H54 (cell line): ENCODE measurements around the gene KBTBD4.

Source experiments
- DNase-seq: peaks from one replicate; pipeline ENCODE4 v3.0.0; 2011; ENCODE audit warnings: low spot score, mixed read lengths; ENCODE audit not compliant: insufficient read length
- FAIRE-seq: peaks from 3 replicates; lab custom pipeline; 2011; peaks lifted over from hg19 to GRCh38; lab: Jason Lieb, UNC
- POLR2A ChIP-seq: IDR thresholded peaks from 2 replicates; pipeline ENCODE4 v1.6.1; 2011; ENCODE audit warnings: low read depth, mild to moderate bottlenecking, low read length

Gene KBTBD4

GRCh38 chr11:47595967-47596366, 17.2 kb upstream of the KBTBD4 start:
- DNase-seq (no peak), FAIRE-seq (no peak)
- no peak for TF ChIP-seq POLR2A

- FAIRE-seq: no peak
- no peak for DNase-seq
- TF ChIP-seq POLR2A: no peak
Measured at GRCh38 chr11:47595029-47595428, 16.3 kb upstream of the KBTBD4 start.

DNA sequence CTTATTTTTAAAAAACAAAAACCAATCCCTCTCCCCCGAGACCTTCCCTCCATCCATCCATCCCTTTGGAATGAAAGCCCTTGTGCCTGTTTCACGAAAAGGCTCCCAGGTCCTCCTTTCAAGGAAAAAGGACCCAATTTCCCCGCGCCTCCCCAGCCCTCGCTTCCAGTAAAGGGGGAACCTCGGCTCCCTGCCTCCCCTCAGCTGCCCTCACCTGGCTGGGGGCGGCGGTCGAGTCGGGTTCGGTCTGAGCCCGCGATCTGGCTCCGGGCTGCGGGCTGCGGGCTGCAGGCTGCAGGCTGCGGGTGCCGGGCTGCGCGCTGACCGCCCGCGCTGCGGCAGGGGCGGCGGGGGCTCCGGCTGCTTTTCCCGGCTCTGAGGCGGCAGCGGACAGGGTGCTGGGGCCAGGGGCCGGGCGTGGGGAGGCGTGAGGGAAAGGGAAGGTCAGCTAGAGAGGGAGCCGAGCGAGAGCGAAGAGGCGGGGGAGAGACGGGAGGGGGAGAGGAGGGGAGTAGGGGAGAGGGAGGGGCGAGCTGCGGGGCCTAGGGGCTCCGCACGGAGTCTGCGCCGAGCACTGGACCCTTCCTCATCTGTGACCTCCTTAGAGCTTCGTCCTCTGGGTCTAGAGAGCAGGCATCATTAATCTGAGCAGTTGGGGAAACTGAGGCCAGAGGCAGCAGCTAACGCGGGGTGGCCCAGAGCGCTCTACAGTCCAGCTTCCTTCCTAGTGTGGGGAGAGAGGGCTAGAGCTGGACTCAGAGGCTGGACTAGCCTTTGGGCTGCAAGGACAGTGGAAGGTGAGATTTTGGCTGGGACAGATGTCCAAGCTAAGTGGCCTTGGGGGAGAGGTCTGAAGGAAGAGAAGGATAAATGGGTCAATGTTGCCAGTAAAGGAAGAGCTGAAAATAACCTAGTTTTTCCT, 15.4 kb upstream of the KBTBD4 start, which contains the start of gene C1QTNF4:
Gene C1QTNF4, minus strand, starts transcription at position 478 of the 922 bp plus-strand sequence. CDS start 3,601 bp downstream, outside the sequence.
- TF ChIP-seq POLR2A: no peak
- DNase-seq (no peak), FAIRE-seq (no peak)

DNA sequence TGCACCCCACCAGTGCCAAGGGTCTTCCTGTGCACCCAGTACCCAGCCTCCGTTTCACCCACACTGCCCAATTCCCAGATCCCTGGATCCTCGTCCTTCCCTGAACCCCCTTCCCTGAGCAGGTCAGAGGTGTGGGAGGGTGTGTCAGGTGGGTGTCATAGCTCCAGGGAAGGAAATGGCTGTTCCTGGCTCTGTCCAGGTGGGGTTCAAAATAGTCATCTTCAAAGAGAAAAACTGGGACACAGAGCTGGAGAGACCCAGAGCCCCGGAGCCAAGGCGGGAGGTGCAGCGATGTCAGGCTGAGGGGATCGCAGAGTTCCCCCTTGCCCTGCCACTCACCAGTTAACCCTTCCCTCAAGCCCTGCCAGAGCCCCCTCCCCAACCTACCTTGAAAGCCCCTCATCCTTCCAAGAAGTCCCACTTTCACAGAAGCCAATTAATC, 14.7 kb upstream of the KBTBD4 start:
- FAIRE-seq: no peak
- no peak for DNase-seq
- TF ChIP-seq POLR2A: no peak

DNA sequence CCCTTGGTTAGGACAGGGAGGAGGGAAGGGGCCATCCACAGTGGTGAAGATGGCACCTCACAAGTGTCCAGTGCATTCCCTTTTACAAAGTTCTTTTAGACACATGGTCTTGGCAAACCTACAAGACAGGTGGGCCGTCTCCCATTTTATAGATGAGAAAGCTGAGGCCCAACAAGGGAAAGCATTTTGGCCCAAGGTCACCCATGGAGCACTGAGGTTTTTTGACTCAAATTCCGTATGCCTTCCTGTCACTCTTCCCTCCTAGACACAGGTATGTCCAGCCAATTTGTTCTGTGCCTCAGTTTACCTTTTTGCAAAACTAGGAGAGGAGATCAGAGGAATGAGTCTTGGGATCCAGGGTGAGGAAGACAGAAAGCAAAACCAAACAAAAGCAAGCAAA, 14.2 kb upstream of the KBTBD4 start:
- FAIRE-seq (no peak), DNase-seq (no peak)
- no peak for TF ChIP-seq POLR2A

DNA sequence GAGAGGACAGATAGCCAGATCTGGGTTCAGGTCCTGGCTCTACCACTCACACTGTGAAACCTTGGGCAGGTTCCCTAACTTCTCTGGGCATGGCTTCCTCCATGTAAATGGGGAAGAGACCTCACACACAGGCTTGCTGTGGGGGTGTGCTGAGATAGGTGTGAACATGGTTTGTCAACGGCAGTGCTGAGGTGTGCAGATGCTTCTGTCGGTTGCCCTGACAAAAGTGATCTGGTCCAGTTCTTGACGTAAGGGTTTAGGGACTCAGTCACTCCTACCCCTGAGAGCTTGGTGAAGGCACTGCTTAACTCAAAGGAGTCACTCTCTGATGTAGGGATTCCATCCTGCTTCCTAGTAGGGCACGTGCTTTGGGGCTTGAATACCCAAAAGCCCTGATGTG, 13.5 kb upstream of the KBTBD4 start:
- no peak for TF ChIP-seq POLR2A
- FAIRE-seq (no peak), DNase-seq (no peak)

GRCh38 chr11:47591764-47592163, 13.0 kb upstream of the KBTBD4 start:
- no peak for DNase-seq
- TF ChIP-seq POLR2A: no peak
- no peak for FAIRE-seq

DNA sequence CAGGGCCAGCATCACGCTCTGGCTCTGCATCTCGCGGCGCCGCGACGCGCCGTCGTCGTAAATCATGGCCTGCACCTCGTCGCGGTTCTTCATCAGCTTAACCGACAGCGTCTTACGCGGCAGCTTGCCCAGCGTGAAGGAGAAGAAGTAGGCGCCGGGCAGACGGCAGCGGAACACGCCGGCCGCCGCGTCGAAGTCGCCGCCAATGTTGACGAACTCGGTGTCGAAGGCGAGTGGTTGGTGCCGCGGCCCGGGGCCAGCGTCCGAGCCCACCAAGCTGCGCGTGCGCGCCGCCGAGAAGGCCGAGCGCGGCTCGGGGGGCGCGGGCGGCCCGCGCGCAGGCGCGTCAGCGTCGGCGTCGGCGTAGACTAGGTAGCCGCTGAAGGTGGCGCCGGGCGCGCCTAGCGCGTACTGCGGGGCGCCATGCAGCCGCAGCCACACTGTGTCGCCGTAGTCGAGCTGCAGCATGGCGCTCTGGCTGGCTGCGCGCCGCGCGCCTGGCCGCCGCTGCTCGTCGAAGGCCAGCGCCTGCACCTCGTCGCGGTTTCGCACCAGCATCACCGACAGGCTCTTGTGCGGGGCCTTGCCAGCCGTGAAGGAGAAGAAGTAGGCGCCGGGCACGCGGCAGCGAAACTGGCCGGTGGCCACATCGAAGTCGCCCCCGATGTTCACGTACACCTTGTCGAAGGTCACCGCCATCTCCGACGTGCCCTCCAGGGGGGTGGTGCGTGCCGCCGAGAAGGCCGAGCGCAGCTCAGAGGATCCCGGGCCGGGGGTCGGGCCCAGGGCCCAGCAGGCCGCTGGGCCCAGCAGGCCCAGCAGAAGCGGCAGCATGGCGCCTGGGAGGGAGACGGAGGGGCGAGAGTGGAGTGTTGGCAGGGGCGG, 11.4 kb upstream of the KBTBD4 start:
- FAIRE-seq: no peak
- no peak for TF ChIP-seq POLR2A

GRCh38 chr11:47589584-47589976, 10.8 kb upstream of the KBTBD4 start:
- FAIRE-seq (no peak), DNase-seq (no peak)
- no peak for TF ChIP-seq POLR2A

More for the DNA sequence above, 11.4 kb upstream of the KBTBD4 start:
- DNase-seq: no peak

- DNase-seq: no peak
- no peak for FAIRE-seq
- TF ChIP-seq POLR2A: no peak
Measured at GRCh38 chr11:47589118-47589517, 10.3 kb upstream of the KBTBD4 start.

GRCh38 chr11:47587723-47588326, 9.1 kb upstream of the KBTBD4 start:
- no peak for DNase-seq
- FAIRE-seq: no peak
- TF ChIP-seq POLR2A: no peak

- TF ChIP-seq POLR2A: no peak
- DNase-seq: no peak
- FAIRE-seq: no peak
Measured at GRCh38 chr11:47587039-47587716, 8.4 kb upstream of the KBTBD4 start.
